SK-N-MC (cell line): ENCODE results near the gene CCDC107.

Experiments
- EZH2 ChIP-seq: fragments of 200-600 bp; sonication (generic); IDR thresholded peaks from one replicate; pipeline ENCODE4 v1.6.1; 2017; ENCODE audit warnings: antibody characterized with exemption
- FOXP2 ChIP-seq: optimal IDR thresholded peaks from 2 replicates; pipeline ENCODE3; 2011; ENCODE audit warnings: mild to moderate bottlenecking, moderate library complexity; ENCODE audit not compliant: insufficient read depth; ENCODE audit errors: extremely low read length, control extremely low read depth
- POLR2AphosphoS5 ChIP-seq: IDR thresholded peaks from 2 replicates; pipeline ENCODE4 v1.6.1; 2012; ENCODE audit warnings: mild to moderate bottlenecking, low read depth, low read length, borderline replicate concordance

- no peak for TF ChIP-seq POLR2AphosphoS5
- no peak for TF ChIP-seq EZH2
- no peak for TF ChIP-seq FOXP2
Observed at GRCh38 chr9:35697486-35697885, 39.4 kb downstream of the CCDC107 start.
